Parathyroid adenoma (tissue), 2 donors: ENCODE measurements around the gene CPNE4.

ENCODE experiments used
- H2AFZ ChIP-seq: fragments of 300-600 bp; sonication (generic); one replicate; pipeline ENCODE4 v1.7.0; 2017; ENCODE audit warnings: antibody characterized with exemption, mild to moderate bottlenecking
- H3K27ac ChIP-seq: fragments of 300-600 bp; sonication (generic); one replicate; pipeline ENCODE4 v1.7.0; 2017
- H3K27me3 ChIP-seq: fragments of 300-600 bp; sonication (generic); one replicate; pipeline ENCODE4 v1.7.0; 2017; ENCODE audit warnings: low read length; ENCODE audit not compliant: control insufficient read depth, insufficient read depth
- H3K36me3 ChIP-seq: fragments of 300-600 bp; sonication (generic); one replicate; pipeline ENCODE4 v1.7.0; 2017; ENCODE audit warnings: low read length; ENCODE audit not compliant: control insufficient read depth, insufficient read depth
- H3K4me1 ChIP-seq: fragments of 300-600 bp; sonication (generic); one replicate; pipeline ENCODE4 v1.7.0; 2017; ENCODE audit warnings: control low read depth
- H3K4me2 ChIP-seq: fragments of 300-600 bp; sonication (generic); one replicate; pipeline ENCODE4 v1.7.0; 2017; ENCODE audit warnings: low read length
- H3K4me3 ChIP-seq: fragments of 300-600 bp; sonication (generic); one replicate; pipeline ENCODE4 v1.7.0; 2017; ENCODE audit warnings: low read depth, low read length
- H3K79me2 ChIP-seq: fragments of 300-600 bp; sonication (generic); one replicate; pipeline ENCODE4 v1.7.0; 2017; ENCODE audit warnings: control low read depth
- H3K9ac ChIP-seq: fragments of 300-600 bp; sonication (generic); one replicate; pipeline ENCODE4 v1.7.0; 2017; ENCODE audit warnings: mild to moderate bottlenecking
- H3K9me3 ChIP-seq: fragments of 300-600 bp; sonication (generic); one replicate; pipeline ENCODE4 v1.7.0; 2017; ENCODE audit warnings: low read length; ENCODE audit not compliant: control insufficient read depth
- TF ChIP-seq, protein P1 (sequence below): fragments of 300-600 bp; sonication (generic); IDR thresholded peaks from one replicate; pipeline ENCODE4 v1.7.0; 2017; ENCODE audit warnings: antibody characterized with exemption, mild to moderate bottlenecking
- donor health status: primary hyperparathyroidism.

The CPNE4 gene

DNA sequence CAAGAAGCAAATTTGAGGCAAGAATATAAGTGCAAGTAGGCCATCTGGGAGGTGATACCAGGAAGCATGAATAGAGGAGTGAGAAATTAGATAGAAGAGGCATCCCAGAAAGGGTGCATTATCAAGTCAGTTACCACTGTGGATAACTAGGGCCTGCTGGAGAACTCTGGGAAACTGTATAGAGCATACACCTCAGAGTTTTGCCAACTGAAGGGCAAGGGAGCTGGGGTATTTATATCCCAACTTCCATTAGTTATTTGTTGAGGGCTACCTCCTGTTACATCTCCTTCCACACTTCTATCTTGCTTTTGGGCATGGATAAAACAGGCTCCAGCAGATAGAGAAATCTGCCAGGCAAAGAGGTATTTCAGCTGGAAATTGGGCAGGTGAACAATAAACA lies 448.5 kb downstream of the CPNE4 start:
- Histone ChIP-seq H3K9ac (no peak overlapping the region), H2AFZ (no peak overlapping the region), H3K79me2 (no peaks in the 10 kb centered on the region), H3K27me3 (no peaks in the 10 kb centered on the region), H3K4me2 (no peak overlapping the region), H3K27ac (no peak overlapping the region), H3K36me3 (no peaks in the 10 kb centered on the region), H3K9me3 (no peaks in the 10 kb centered on the region), H3K4me1 (no peaks in the 10 kb centered on the region), H3K4me3 (no peak overlapping the region)
- TF ChIP-seq, protein P1, sequence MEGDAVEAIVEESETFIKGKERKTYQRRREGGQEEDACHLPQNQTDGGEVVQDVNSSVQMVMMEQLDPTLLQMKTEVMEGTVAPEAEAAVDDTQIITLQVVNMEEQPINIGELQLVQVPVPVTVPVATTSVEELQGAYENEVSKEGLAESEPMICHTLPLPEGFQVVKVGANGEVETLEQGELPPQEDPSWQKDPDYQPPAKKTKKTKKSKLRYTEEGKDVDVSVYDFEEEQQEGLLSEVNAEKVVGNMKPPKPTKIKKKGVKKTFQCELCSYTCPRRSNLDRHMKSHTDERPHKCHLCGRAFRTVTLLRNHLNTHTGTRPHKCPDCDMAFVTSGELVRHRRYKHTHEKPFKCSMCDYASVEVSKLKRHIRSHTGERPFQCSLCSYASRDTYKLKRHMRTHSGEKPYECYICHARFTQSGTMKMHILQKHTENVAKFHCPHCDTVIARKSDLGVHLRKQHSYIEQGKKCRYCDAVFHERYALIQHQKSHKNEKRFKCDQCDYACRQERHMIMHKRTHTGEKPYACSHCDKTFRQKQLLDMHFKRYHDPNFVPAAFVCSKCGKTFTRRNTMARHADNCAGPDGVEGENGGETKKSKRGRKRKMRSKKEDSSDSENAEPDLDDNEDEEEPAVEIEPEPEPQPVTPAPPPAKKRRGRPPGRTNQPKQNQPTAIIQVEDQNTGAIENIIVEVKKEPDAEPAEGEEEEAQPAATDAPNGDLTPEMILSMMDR: no peak

DNA sequence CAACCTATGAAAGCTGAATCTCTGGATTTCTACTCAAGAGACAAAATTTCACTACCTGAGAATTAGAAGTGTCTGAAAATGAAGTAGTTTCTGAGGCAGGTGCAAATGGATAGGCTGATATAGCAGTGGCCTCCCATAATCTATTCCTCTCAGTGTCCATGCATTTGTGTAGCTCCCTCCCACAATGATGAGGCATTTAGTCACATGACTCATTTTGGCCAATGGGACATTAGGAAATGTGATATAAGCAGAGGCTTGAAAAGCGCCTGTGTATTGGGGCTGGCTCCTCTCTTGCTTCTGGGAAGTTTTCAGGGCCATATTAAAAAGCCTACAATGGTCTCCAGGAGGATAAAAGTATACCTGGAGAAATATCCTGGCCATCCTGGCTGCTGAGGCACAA lies 452.4 kb downstream of the CPNE4 start:
- Histone ChIP-seq H2AFZ (no peak overlapping the region), H3K27me3 (no peaks in the 10 kb centered on the region), H3K4me1 (no peaks in the 10 kb centered on the region), H3K27ac (no peak overlapping the region), H3K4me2 (no peak overlapping the region), H3K9ac (no peak overlapping the region), H3K36me3 (no peaks in the 10 kb centered on the region), H3K9me3 (no peaks in the 10 kb centered on the region), H3K79me2 (no peaks in the 10 kb centered on the region), H3K4me3 (no peak overlapping the region)
- TF ChIP-seq, protein P1: no peak

DNA sequence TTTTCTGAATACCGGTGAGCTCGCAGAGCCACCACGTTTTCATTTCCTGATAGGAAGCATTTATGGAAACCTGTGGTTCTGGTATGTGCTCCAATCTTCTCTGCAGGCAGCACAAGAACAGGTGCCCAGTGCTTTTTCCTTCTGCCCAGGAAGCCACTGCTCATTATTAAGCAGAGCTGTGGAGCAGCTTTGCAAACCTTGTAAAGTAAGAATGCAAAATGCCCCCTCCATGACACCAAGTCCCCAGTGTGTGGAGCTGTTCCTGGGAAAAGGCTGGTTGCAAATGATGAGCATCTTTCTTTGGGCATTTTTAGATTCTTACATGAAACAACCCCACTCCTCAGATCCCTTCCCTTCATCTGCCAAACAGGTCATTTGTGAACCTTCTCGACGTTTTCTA lies 466.4 kb downstream of the CPNE4 start:
- no peaks in the 10 kb centered on the region for H3K4me1 ChIP-seq
- H3K27ac ChIP-seq: no peak overlapping the region
- TF ChIP-seq, protein P1: no peak
- no peaks in the 10 kb centered on the region for H3K9me3 ChIP-seq
- no peaks in the 10 kb centered on the region for H3K27me3 ChIP-seq
- no peaks in the 10 kb centered on the region for H3K79me2 ChIP-seq
- H2AFZ ChIP-seq: no peak overlapping the region
- no peak overlapping the region for H3K4me3 ChIP-seq
- H3K36me3 ChIP-seq: no peaks in the 10 kb centered on the region
- no peak overlapping the region for H3K4me2 ChIP-seq
- no peak overlapping the region for H3K9ac ChIP-seq

DNA sequence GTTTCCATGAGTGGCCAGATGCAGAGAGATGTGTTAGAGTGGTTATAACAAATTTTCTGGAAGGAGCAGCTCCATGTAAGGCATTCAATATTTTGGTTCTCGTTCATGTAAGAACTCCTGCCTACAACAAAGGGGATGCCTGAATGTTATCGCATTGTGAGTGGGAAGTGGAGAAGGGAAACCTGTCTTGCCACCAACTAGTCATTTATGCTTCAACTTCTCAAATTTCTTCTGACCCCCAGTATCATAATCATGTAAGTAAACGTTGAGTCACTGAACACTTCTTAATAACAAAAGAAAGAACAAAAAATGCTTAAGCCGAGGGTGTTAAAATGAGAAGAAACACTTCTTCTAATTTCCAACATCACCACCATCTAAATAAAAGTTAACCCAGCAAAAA lies 470.0 kb downstream of the CPNE4 start:
- Histone ChIP-seq H3K79me2 (no peaks in the 10 kb centered on the region), H3K27ac (no peak overlapping the region), H3K4me2 (no peak overlapping the region), H2AFZ (no peak overlapping the region), H3K9me3 (no peaks in the 10 kb centered on the region), H3K4me3 (no peak overlapping the region), H3K4me1 (no peaks in the 10 kb centered on the region), H3K9ac (no peak overlapping the region), H3K36me3 (no peaks in the 10 kb centered on the region), H3K27me3 (no peaks in the 10 kb centered on the region)
- TF ChIP-seq, protein P1: no peak

DNA sequence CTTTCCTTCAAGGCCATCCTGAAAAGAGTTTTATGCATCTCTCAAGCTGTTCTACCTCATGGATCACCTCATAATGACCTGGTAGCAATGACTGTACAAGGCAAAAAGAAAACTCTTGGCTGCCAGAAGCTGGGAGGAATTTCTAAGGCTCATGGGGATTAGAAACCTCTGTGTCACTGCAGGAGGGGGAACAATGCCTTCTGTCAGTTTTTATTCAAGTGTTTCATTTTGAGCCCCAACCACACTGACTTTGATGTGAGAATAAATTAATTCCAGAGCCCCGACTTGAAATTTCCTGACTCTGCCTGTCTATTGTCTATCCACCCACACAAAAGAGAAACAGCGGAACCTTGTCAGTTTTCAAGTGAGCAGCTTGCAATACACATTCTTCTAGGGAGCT lies 473.3 kb downstream of the CPNE4 start:
- Histone ChIP-seq H3K4me2 (no peak overlapping the region), H3K79me2 (no peaks in the 10 kb centered on the region), H3K27ac (no peak overlapping the region), H2AFZ (no peak overlapping the region), H3K9ac (no peak overlapping the region), H3K4me1 (no peaks in the 10 kb centered on the region), H3K9me3 (no peaks in the 10 kb centered on the region), H3K36me3 (no peaks in the 10 kb centered on the region), H3K27me3 (no peaks in the 10 kb centered on the region), H3K4me3 (no peak overlapping the region)
- TF ChIP-seq, protein P1: no peak
